HCT116 (cell line): ENCODE measurements around the gene CBX1. TPM values are rescaled to one million over a fixed set of nuclear protein-coding genes. Genes with fewer than 3 reads are reported as not detected.

ENCODE experiments used
- ATAC-seq: fragments of 200-7000 bp; cut with Tn5 transposase; 2 replicates; pipeline ENCODE4 v1.9.1; 2020; ENCODE audit warnings: mild to moderate bottlenecking, moderate library complexity
- BruUV-seq: library from RNA; stranded (reverse); fragments of 400-500 nt; replicated peaks from 2 replicates; lab custom pipeline; 2021; lab: Mats Ljungman, UMichigan
- CTCF ChIA-PET: fragments of 300-600 bp; sonication (Branson Sonifier 250); formaldehyde crosslinking; loops from one replicate; lab custom pipeline; 2021; ENCODE audit warnings: antibody characterized with exemption; lab: Charles Lee
- POLR2A ChIA-PET: fragments of 300-600, 350-600 bp; sonication (Branson Sonifier 250); formaldehyde crosslinking; loops from one replicate; lab custom pipeline; 2021; ENCODE audit warnings: antibody characterized with exemption; lab: Charles Lee
- RAD21 ChIA-PET, 2 experiments: fragments of 300-600 bp; sonication (Branson Sonifier 250); formaldehyde crosslinking; loops; one replicate each; lab custom pipeline; 2023; ENCODE audit warnings: low total read pairs in 2 of 2; ENCODE audit not compliant: uncharacterized antibody in 2 of 2, unreplicated experiment in 2 of 2, low non-redundant PET in 1 of 2; lab: Charles Lee
- DNase-seq: peaks from one replicate; pipeline ENCODE4 v3.0.0-alpha.2; 2010; ENCODE audit warnings: low read depth, low spot score
- H2AFZ ChIP-seq: fragments of 200-600 bp; shearing (Covaris generic), sonication (generic); 2 replicates; pipeline ENCODE4 v1.6.1; 2017; ENCODE audit warnings: low read depth, mixed run types, mixed read lengths, antibody characterized with exemption, low read length; ENCODE audit not compliant: poor library complexity, severe bottlenecking
- H3K27ac ChIP-seq: 2 replicates; pipeline ENCODE4 v1.5.1; 2012; ENCODE audit warnings: low read depth, low read length
- H3K27me3 ChIP-seq: fragments of 200-600 bp; sonication (generic); 2 replicates; pipeline ENCODE4 v1.6.1; 2016; ENCODE audit warnings: mixed run types, low read length, mixed read lengths; ENCODE audit not compliant: insufficient read depth
- H3K36me3 ChIP-seq, 2 experiments: fragments of 200-500 bp in 1 of 2; fragments of 200-600 bp in 1 of 2; sonication (Bioruptor generic) in 1 of 2; sonication (generic) in 1 of 2; 2 replicates each; pipeline versions ENCODE4 v1.5.1 to v1.6.1; 2014 to 2016; ENCODE audit warnings: low read length in 2 of 2, inconsistent platforms in 1 of 2, mixed read lengths in 1 of 2, mixed run types in 1 of 2; ENCODE audit not compliant: insufficient read depth in 2 of 2, control insufficient read depth in 1 of 2
- H3K4me1 ChIP-seq, 2 experiments: fragments of 200-600 bp in 1 of 2; sonication (generic) in 1 of 2; 2 replicates each; pipeline versions ENCODE4 v1.5.1 to v1.6.1; 2012 to 2017; ENCODE audit warnings: low read length in 2 of 2, inconsistent platforms in 1 of 2, mild to moderate bottlenecking in 1 of 2, mixed read lengths in 1 of 2, mixed run types in 1 of 2, moderate library complexity in 1 of 2; ENCODE audit not compliant: insufficient read depth in 2 of 2, control insufficient read depth in 1 of 2
- H3K4me2 ChIP-seq: fragments of 200-600 bp; sonication (generic); 2 replicates; pipeline ENCODE4 v1.6.1; 2017; ENCODE audit warnings: mixed run types, low read length, mixed read lengths
- H3K4me3 ChIP-seq, 2 experiments: fragments of 200-600 bp in 1 of 2; sonication (generic) in 1 of 2; replicated peaks in 1 of 2; 2 replicates each; pipeline ENCODE4 v1.5.1; 2011 to 2016; ENCODE audit warnings: low read length in 2 of 2, control low read depth in 1 of 2, low read depth in 1 of 2, mild to moderate bottlenecking in 1 of 2, mixed read lengths in 1 of 2, mixed run types in 1 of 2
- H3K79me2 ChIP-seq: fragments of 200-600 bp; sonication (generic); 2 replicates; pipeline ENCODE4 v1.6.1; 2017; ENCODE audit warnings: mild to moderate bottlenecking, mixed run types, low read length, moderate library complexity, mixed read lengths; ENCODE audit not compliant: insufficient read depth
- H3K9ac ChIP-seq: fragments of 200-600 bp; sonication (generic); 2 replicates; pipeline ENCODE4 v1.6.1; 2016; ENCODE audit warnings: low read length, mixed read lengths
- H3K9me2 ChIP-seq: fragments of 200-600 bp; sonication (generic), shearing (Covaris generic); 2 replicates; pipeline ENCODE4 v1.6.1; 2017; ENCODE audit warnings: mixed run types, mild to moderate bottlenecking, moderate library complexity; ENCODE audit not compliant: insufficient read depth
- H3K9me3 ChIP-seq, 2 experiments: fragments of 200-500 bp in 1 of 2; fragments of 200-600 bp in 1 of 2; sonication (Bioruptor generic) in 1 of 2; sonication (generic) in 1 of 2; 2 replicates each; pipeline ENCODE4 v1.6.1; 2014 to 2017; ENCODE audit warnings: low read length in 2 of 2, mixed read lengths in 2 of 2, inconsistent platforms in 1 of 2, low read depth in 1 of 2, mild to moderate bottlenecking in 1 of 2, mixed run types in 1 of 2, moderate library complexity in 1 of 2; ENCODE audit not compliant: control insufficient read depth in 1 of 2, insufficient read depth in 1 of 2
- H4K20me1 ChIP-seq: fragments of 200-600 bp; sonication (generic), shearing (Covaris generic); 2 replicates; pipeline ENCODE4 v1.6.1; 2017; ENCODE audit warnings: mixed run types, mild to moderate bottlenecking, moderate library complexity; ENCODE audit not compliant: insufficient read depth
- EGR1 ChIP-seq: IDR thresholded peaks from 2 replicates; pipeline ENCODE4 v1.6.1; 2012; ENCODE audit warnings: low read depth
- EZH2 ChIP-seq: fragments of 200-600 bp; sonication (generic); IDR thresholded peaks from 2 replicates; pipeline ENCODE4 v1.6.1; 2017; ENCODE audit warnings: antibody characterized with exemption, mixed run types
- EZH2phosphoT487 ChIP-seq: fragments of 200-600 bp; IDR thresholded peaks from 2 replicates; pipeline ENCODE4 v1.6.1; 2018; ENCODE audit warnings: antibody characterized with exemption, borderline replicate concordance
- FOSL1 ChIP-seq: IDR thresholded peaks from 2 replicates; pipeline ENCODE4 v1.6.1; 2012; ENCODE audit warnings: low read depth
- POLR2A ChIP-seq: IDR thresholded peaks from 2 replicates; pipeline ENCODE4 v1.7.0; 2011; ENCODE audit warnings: borderline replicate concordance; ENCODE audit not compliant: insufficient read depth, insufficient read length; ENCODE audit errors: extremely low read depth
- SIN3A ChIP-seq: IDR thresholded peaks from 2 replicates; pipeline ENCODE4 v1.6.1; 2012; ENCODE audit warnings: low read depth
- SRF ChIP-seq: IDR thresholded peaks from 2 replicates; pipeline ENCODE4 v1.6.1; 2012; ENCODE audit warnings: low read depth
- ZNF274 ChIP-seq: fragments of 200-500 bp; sonication (Bioruptor generic); IDR thresholded peaks from 2 replicates; pipeline ENCODE4 v1.6.1; 2014; ENCODE audit warnings: mild to moderate bottlenecking, low read depth, low read length, inconsistent platforms
- intact Hi-C: fragments of 100-400 bp; cut with micrococcal nuclease; formaldehyde crosslinking; loops from 2 replicates; pipeline ENCODE4 v1.10.0; 2022
- total RNA-seq: library from RNA; stranded (reverse); gene quantifications from one replicate; pipeline ENCODE4 v1.2.1, GENCODE V29; 2021; ENCODE audit not compliant: unreplicated experiment
- TF ChIP-seq, protein P1 (sequence below): IDR thresholded peaks from 2 replicates; pipeline ENCODE4 v1.6.1; 2012

CBX1 gene
- total RNA-seq, 1 experiment from 2014 or later = 136 TPM

DNA sequence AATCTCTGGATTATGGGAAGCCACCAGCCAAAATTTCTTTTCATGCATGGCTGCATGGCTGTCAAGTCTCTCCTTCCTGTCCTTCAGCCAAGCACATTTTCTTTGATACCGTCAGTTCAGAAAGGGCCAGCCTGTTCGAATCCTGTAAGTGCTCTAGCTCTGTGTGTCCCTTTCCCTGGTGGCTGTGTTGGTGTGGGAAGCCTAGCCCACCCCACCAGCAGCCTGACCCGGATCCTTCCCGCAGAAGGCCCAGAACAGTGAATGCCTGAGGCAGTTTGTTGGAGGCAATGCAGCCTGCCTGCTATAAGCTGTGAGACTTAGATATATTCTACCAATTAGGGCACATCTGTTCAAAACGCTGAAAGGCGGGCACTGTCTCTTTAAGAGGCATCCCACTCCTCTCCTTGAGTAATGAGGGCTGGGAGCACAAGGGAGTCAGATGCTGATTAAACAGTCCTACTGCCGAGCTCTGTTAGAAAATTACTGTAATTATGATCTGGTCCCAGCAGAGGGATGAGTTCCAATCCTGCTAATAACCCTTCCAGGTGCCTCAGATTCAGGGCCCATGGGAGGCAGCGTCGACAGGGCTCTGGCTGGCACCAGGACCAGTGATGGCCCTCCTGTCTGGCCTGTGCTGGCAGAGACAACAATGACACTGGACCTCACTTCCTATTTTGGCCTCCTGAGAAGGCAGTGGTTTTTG, 24.7 kb upstream of the CBX1 start:
- H3K27ac ChIP-seq = no peak overlapping the region
- no peak overlapping the region for H2AFZ ChIP-seq
- no peaks in the 10 kb centered on the region for H3K9me3 ChIP-seq
- intact Hi-C loops = no loop called here
- RAD21 ChIA-PET = interaction anchor here in 1 of 2 experiments (1.0 kb wide), 1 partner anchor 101 kb away, joined by 3 read pairs; no protein-coding TSS in a partner anchor
- H3K79me2 ChIP-seq = no peaks in the 10 kb centered on the region
- no peak for TF ChIP-seq FOSL1
- TF ChIP-seq EZH2phosphoT487 = no peak
- no peak for TF ChIP-seq EZH2
- TF ChIP-seq SIN3A = no peak
- TF ChIP-seq POLR2A = no peak
- TF ChIP-seq EGR1 = no peak
- TF ChIP-seq SRF = no peak
- TF ChIP-seq, protein P1, sequence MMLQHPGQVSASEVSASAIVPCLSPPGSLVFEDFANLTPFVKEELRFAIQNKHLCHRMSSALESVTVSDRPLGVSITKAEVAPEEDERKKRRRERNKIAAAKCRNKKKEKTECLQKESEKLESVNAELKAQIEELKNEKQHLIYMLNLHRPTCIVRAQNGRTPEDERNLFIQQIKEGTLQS = no peak
- TF ChIP-seq ZNF274 = no peak
- H3K4me1 ChIP-seq = peaks cover 16 to 22% of the 10 kb centered on the region in 2 experiments
- no peaks in the 10 kb centered on the region for H3K9me2 ChIP-seq
- no peak overlapping the region for H3K4me2 ChIP-seq
- H3K27me3 ChIP-seq = no peaks in the 10 kb centered on the region
- H3K9ac ChIP-seq = no peak overlapping the region
- H3K36me3 ChIP-seq = peaks cover 18 to 20% of the 10 kb centered on the region in 2 experiments; a peak in 3 of 4 replicates
- BruUV-seq = no TSS peak
- no peaks in the 10 kb centered on the region for H4K20me1 ChIP-seq
- CTCF ChIA-PET = interaction anchor here (1.1 to 11.1 kb wide), 2 partner anchors 46 to 100 kb away, joined by 6 to 171 read pairs; no protein-coding TSS in a partner anchor
- DNase-seq = no peak
- POLR2A ChIA-PET = interaction anchor here (1.9 kb wide), 1 partner anchor 100 kb away, joined by 5 read pairs; no protein-coding TSS in a partner anchor
- no peak for ATAC-seq
- H3K4me3 ChIP-seq = no peak overlapping the region
